NT2/D1 (cell line): ENCODE results near the gene SMIM36.

Source experiments
- SUZ12 ChIP-seq: IDR thresholded peaks from 2 replicates; pipeline ENCODE4 v1.6.1; 2011; ENCODE audit not compliant: insufficient read length, insufficient read depth; ENCODE audit errors: extremely low read depth
- YY1 ChIP-seq: IDR thresholded peaks from 2 replicates; pipeline ENCODE4 v1.6.1; 2011; ENCODE audit not compliant: insufficient read length, insufficient read depth
- ZNF274 ChIP-seq: IDR thresholded peaks from 2 replicates; pipeline ENCODE4 v1.6.1; 2011; ENCODE audit warnings: mild to moderate bottlenecking, low read depth, low read length

DNA sequence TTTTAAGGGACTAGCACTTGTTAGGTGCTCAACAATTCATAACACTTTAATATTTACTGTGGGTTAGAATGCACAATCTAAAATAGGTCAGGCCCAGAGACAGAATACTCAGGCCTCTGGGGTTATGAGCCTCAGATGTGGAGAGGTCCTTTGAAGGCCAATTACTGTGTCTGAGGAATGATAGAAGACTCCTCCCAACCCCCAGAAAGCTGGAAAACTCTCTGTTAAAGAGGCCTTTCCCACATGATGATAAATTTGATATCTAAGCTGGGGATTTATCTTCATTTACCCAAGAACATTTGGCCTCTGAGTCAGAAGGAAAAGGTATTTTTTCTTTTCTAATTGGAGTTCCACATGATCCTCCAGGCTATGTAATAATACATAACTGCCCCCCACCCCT is 48.5 kb downstream of the SMIM36 start:
- TF ChIP-seq ZNF274: no peak
- TF ChIP-seq YY1: no peak
- TF ChIP-seq SUZ12: no peak
